Measurements from ENCODE around the gene NLRP6.
"Not testable (repeated sequence)": the region's sequence is repeated elsewhere in the genome, so short reads cannot be mapped to it uniquely, and the experiment has no call there.

NLRP6 gene

DNA sequence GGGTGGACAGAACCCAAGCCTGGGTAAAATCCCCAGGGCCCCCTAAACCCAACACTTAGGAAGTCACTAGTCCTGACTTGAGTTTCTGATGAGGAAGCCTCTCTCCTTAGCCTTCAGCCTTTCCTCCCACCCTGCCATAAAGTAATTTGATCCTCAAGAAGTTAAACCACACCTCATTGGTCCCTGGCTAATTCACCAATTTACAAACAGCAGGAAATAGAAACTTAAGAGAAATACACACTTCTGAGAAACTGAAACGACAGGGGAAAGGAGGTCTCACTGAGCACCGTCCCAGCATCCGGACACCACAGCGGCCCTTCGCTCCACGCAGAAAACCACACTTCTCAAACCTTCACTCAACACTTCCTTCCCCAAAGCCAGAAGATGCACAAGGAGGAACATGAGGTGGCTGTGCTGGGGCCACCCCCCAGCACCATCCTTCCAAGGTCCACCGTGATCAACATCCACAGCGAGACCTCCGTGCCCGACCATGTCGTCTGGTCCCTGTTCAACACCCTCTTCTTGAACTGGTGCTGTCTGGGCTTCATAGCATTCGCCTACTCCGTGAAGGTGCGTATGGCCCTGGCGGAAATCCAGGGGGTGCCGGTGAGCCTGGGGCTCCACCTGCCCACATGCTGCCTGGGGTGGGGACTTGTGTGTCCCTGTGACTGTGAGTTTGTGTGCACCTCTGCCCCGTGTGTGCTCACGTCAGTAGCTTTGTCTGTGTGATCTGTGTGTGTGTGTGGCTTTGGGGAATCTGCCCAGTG lies 35.8 kb downstream of the NLRP6 start, which contains the start of gene IFITM1:
Gene IFITM1 (plus strand): TSS at position 254 of the 767 bp plus-strand sequence. CDS start 131 bp downstream, at position 385.
- peak within 1 kb of the TSS; percentile 81 for H3K4me3 ChIP-seq (replicated peaks; ENCODE audit: low read depth, low read length)
- DNase-seq (ENCODE audit: low read depth) = peak; percentile 88

DNA sequence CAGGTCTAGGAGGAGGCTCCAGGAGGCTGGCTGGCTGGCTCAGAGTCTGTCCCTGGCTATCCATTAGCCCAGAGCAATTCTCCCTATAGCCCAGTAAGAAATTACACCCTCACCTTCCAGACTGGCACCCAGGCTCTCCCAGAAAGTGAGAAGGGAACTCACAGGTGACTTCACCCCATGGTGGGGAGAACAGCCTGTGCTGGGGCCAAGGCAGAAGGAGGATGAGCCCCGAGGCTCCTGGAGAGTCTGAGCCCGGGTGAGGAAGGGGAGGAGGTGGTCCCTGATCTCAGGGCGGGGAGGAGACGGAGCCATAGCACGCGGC lies 36.3 kb downstream of the NLRP6 start:
- H3K4me3 ChIP-seq (replicated peaks; ENCODE audit: low read depth, low read length) = peak overlapping the region; percentile 81
- not testable (repeated sequence) for DNase-seq (ENCODE audit: low read depth)

More for the DNA sequence above, 35.8 kb downstream of the NLRP6 start, which contains the start of gene IFITM1:
- TF ChIP-seq, protein P1, sequence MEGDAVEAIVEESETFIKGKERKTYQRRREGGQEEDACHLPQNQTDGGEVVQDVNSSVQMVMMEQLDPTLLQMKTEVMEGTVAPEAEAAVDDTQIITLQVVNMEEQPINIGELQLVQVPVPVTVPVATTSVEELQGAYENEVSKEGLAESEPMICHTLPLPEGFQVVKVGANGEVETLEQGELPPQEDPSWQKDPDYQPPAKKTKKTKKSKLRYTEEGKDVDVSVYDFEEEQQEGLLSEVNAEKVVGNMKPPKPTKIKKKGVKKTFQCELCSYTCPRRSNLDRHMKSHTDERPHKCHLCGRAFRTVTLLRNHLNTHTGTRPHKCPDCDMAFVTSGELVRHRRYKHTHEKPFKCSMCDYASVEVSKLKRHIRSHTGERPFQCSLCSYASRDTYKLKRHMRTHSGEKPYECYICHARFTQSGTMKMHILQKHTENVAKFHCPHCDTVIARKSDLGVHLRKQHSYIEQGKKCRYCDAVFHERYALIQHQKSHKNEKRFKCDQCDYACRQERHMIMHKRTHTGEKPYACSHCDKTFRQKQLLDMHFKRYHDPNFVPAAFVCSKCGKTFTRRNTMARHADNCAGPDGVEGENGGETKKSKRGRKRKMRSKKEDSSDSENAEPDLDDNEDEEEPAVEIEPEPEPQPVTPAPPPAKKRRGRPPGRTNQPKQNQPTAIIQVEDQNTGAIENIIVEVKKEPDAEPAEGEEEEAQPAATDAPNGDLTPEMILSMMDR (IDR thresholded peaks at IDR 0.05; ENCODE audit: low read length, missing control alignments) = no peak

DNA sequence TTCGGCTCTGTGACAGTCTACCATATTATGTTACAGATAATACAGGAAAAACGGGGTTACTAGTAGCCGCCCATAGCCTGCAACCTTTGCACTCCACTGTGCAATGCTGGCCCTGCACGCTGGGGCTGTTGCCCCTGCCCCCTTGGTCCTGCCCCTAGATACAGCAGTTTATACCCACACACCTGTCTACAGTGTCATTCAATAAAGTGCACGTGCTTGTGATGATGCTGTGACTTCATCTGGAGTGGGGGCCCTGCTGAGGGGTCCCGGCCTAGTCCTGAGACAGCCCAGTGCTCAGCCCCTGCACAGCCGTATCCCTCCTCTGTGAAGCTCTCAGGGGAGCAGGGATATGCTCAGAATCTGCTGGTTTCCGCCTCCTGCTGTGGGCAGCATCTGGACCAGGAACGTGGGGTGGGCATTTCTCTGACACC lies 36.9 kb downstream of the NLRP6 start:
- DNase-seq (ENCODE audit: low read depth) = no peak
- peak overlapping the region; percentile 81 for H3K4me3 ChIP-seq (replicated peaks; ENCODE audit: low read depth, low read length)
- TF ChIP-seq, protein P1 (IDR thresholded peaks at IDR 0.05; ENCODE audit: low read length, missing control alignments) = no peak

DNA sequence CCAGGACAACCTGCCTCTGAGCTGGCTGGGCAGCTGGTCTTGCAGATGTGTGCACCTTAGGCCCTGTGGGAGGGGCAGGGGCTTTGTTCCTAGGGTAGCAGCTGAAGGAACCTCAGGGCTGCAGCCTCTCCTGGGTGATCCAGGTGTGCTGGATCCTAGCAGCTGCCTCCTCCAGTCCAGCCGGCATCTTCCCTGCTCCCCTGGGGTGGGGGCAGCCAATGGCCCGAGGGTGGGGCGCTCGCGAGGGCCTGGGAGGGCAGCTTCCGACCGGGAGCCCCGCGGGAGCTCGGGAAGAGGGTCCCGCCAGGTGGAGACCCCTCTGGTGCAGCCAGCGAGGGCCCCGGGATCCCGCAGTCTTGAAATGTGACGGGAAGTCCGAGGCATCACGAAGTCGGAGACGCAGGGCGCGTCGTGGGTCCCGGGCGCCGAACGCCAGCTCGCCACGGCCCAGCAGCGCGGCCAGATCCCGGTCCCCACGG lies 37.3 kb downstream of the NLRP6 start:
- DNase-seq (ENCODE audit: low read depth) = no peak
- H3K4me3 ChIP-seq (replicated peaks; ENCODE audit: low read depth, low read length) = peak overlapping the region; percentile 81
- TF ChIP-seq, protein P1 (IDR thresholded peaks at IDR 0.05; ENCODE audit: low read length, missing control alignments) = no peak

DNA sequence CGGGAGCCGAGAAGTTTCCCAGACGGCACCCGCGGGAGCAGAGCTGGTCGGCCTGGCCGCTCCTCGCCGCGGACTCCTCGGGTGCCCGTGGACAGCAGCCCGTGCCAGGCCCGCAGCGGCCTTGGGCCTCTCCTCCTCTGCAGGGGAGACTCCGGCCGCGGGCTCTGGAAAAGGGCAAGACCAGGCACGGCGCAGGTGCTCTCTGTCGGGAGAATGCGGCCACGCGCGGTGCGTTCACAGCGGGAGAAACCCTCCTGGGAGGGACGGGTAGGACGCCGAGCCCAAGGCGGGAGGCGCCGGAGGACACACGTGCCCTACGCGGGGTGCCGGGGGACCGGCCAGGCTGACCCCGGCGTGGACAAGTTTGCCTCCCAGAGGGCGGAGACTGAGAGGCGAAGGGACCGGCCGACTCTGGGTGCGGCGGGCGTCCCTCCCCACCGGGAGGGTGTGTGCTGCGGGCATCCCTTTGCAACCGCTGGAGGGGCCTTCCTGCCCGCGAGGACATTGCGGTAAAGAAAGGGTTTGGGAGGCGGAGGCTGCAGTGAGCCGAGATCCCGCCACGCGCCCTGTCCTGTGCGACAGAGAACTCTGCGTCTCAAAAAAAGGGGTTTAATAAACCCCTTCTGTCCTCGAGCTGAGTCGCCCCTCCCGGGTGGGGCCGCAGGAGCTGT lies 38.0 kb downstream of the NLRP6 start:
- peak overlapping the region; percentile 81 for H3K4me3 ChIP-seq (replicated peaks; ENCODE audit: low read depth, low read length)
- TF ChIP-seq, protein P1 (IDR thresholded peaks at IDR 0.05; ENCODE audit: low read length, missing control alignments) = no peak
- no peak for DNase-seq (ENCODE audit: low read depth)

DNA sequence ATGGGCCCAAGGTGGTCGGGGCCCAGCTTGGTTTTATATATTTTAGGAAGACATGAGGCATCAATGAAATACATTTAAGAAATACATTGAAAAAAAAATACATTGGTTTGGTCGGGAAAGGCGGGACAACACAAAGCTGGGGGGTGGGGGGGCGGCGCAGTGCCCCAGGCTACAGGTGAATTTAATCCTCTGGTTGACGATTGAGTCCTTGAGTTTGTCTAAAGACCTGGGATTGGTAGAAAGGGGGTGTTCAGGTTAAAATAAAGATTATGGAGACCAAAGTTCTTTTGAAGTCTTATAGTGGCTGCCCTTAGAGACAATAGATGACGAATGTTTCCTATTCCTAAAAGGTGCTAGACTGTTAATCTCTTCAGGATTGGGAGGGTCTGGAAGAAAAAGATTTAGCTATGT lies 38.7 kb downstream of the NLRP6 start:
- peak overlapping the region; percentile 81 for H3K4me3 ChIP-seq (replicated peaks; ENCODE audit: low read depth, low read length)
- TF ChIP-seq, protein P1 (IDR thresholded peaks at IDR 0.05; ENCODE audit: low read length, missing control alignments) = no peak
- no peak for DNase-seq (ENCODE audit: low read depth)

DNA sequence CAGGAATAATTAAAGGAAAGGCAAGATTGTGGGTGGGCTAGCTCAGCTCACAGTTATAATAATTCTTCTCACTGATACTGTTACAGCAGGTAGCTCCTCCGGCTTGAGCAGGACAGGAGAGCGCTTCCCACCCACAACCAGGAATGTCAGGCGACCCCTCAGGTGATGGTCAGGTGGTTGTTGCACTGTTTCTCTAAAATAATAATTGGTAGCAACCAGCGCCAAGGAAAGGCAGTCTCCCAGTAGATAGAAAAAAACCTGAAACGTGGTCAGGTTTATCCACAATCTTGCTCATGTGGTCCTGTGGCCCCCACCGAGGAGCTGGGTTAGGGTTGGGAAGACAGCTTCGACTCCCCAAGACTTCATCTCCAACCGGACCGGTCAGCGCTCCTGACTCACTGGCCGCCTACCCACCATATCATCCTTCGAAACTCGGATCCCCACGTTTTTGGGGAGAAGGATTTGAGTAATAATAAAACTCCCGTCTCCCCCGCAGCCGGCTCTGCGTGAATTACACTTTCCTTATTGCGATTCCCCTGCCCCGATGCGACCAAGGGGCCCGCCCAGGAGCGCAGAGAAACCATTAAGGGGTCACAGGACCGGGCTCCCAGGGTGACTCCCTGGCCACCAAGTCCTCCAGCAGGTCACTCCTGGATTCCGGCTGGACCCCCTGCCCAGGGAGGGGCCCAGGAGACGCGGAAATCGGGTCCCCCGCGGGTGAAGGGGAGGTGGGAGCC lies 39.6 kb downstream of the NLRP6 start:
- not testable (repeated sequence) for DNase-seq (ENCODE audit: low read depth)
- H3K4me3 ChIP-seq (replicated peaks; ENCODE audit: low read depth, low read length) = peak overlapping the region; percentile 9

DNA sequence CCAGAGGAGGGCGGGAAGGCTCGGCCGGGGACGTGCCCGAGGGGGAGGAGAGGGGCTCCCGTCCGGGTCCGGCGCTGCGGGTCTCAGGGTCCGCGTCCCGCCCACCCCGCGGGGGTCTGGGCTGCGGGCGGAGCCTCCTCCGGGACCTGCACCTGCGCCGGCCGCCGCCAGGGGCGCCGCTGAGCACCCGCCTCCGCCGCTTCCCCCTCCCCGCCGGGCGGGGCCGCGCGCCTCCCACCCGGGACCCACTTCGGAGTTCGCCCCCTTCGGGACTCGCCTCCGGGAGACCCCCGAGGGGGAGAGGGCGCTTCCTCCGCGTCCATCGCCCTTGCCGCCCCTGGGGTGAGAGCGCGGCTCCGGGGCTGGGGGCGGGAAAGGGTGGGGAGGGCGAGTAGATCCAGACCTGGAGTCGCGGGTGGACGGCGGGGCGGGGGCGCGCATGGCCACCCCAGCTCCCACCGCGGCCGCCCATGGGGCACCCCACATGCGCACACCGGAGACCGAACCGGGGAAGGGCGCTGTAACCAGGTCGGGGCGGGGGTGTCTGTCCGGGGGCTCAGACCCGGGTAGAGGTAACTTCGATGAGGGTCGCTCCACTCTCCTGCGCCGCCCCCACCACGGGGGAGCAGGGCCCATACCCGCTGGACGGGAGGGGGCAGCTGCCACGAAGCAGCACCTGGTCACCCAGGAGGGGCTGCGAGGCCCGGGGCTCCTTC lies 40.4 kb downstream of the NLRP6 start:
- H3K4me3 ChIP-seq (replicated peaks; ENCODE audit: low read depth, low read length) = peak overlapping the region; percentile 75
- DNase-seq (ENCODE audit: low read depth) = not testable (repeated sequence)

DNA sequence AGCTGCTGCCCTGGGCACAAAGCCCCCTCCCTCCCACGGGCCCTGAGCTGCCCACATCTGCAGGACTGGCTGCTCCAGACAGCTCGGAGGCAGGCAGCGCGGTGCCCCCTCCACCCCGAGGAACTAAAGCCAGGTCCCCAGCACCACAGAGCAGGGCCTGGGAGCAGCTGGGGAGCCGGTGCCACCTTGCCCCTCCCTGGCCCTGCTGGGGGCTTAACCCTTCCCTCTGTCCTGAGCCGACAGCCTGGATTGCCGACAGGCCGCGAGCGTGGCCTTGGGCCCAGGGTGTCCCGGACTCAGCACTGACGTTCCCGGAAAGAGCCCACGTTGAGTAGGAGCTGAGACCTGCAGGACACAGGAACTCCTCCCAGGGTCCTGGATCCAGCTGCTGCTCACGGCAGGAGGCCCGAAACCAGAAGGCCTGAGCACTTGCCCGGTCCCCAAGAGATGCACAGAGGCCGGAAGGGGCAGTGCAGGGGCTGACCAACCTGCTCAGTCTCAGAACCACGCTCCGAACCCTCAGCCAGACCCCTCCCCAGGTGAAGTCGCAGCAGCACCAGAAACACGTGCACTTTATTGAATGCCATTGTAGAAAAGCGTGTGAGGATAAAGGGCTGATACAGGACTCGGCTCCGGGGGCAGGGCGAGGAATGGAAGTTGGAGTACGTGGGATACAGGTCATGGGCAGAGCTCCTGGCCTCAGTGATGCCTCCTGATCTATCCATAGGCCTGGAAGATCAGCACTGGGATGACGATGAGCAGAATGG lies 41.1 kb downstream of the NLRP6 start:
- H3K4me3 ChIP-seq (replicated peaks; ENCODE audit: low read depth, low read length) = peak overlapping the region; percentile 75
- DNase-seq (ENCODE audit: low read depth) = not testable (repeated sequence)

DNA sequence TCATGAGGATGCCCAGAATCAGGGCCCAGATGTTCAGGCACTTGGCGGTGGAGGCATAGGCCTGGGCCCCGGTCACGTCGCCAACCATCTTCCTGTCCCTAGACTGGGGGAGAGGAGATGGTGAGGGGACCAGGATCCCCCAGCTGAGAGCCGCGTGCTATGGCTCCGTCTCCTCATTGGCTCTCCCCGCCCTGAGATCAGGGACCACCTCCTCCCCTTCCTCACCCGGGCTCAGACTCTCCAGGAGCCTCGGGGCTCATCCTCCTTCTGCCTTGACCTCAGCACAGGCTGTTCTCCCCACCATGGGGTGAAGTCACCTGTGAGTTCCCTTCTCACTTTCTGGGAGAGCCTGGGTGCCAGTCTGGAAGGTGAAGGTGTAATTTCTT lies 41.7 kb downstream of the NLRP6 start:
- H3K4me3 ChIP-seq (replicated peaks; ENCODE audit: low read depth, low read length) = peak overlapping the region; percentile 75
- DNase-seq (ENCODE audit: low read depth) = not testable (repeated sequence)

Measured in fibroblast of pulmonary artery (primary cell).